ENCODE measurements around the gene FAP. TPM values are rescaled to one million over a fixed set of nuclear protein-coding genes. Genes with fewer than 3 reads are reported as not detected.

The FAP gene, protein sequence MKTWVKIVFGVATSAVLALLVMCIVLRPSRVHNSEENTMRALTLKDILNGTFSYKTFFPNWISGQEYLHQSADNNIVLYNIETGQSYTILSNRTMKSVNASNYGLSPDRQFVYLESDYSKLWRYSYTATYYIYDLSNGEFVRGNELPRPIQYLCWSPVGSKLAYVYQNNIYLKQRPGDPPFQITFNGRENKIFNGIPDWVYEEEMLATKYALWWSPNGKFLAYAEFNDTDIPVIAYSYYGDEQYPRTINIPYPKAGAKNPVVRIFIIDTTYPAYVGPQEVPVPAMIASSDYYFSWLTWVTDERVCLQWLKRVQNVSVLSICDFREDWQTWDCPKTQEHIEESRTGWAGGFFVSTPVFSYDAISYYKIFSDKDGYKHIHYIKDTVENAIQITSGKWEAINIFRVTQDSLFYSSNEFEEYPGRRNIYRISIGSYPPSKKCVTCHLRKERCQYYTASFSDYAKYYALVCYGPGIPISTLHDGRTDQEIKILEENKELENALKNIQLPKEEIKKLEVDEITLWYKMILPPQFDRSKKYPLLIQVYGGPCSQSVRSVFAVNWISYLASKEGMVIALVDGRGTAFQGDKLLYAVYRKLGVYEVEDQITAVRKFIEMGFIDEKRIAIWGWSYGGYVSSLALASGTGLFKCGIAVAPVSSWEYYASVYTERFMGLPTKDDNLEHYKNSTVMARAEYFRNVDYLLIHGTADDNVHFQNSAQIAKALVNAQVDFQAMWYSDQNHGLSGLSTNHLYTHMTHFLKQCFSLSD
- polyA plus RNA-seq (2013, experiment 1 of 2): not detected
- polyA plus RNA-seq (2013, experiment 2 of 2): not detected

DNA sequence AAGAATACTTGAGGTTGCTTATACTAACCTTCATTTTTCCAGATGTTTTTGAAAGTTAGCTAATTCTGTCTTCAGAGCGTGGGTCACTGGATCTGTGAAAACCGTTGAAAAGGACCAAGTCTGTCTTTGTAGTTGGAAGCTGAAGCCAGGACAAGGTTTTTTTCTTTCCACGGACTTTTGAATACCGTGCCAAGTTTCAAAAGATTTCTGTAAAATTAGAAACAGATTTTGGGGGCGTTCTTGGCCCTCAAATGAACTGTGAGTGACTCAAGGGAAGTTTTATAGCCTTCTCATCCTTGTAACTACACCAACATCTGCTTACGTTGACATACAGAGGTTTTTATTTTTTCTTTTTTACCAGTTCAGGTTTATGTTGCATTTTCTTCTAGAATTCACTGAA, at the start of gene FAP:
FAP (minus strand) TSS at position 152 of the 400 bp plus-strand sequence; CDS start at position 34, 118 bp downstream.
- Histone ChIP-seq H3K36me3 (ENCODE audit: control insufficient read depth, insufficient read depth, low read length) (no peaks in the 10 kb centered on the region), H3K79me1 (ENCODE audit: low read length) (no peaks in the 10 kb centered on the region), H3K4me3 (ENCODE audit: low read length) (no peak within 1 kb of the TSS), H3K27me3 (ENCODE audit: insufficient read depth, low read length, poor library complexity) (no peaks in the 10 kb centered on the region), H3K56ac (ENCODE audit: low read length) (no peak within 1 kb of the TSS), H3K79me2 (ENCODE audit: control insufficient read depth, insufficient read depth, low read length) (no peaks in the 10 kb centered on the region), H3K18ac (ENCODE audit: low read length) (no peak within 1 kb of the TSS), H4K8ac (ENCODE audit: low read depth, low read length) (no peak within 1 kb of the TSS), H3K23ac (ENCODE audit: low read length) (no peak within 1 kb of the TSS), H3K27ac (ENCODE audit: low read depth, low read length) (no peak within 1 kb of the TSS), H2BK120ac (ENCODE audit: low read depth, low read length) (no peak within 1 kb of the TSS), H2AK5ac (ENCODE audit: low read length) (no peak within 1 kb of the TSS), H3K4ac (ENCODE audit: low read depth, low read length) (no peak within 1 kb of the TSS), H2BK5ac (ENCODE audit: low read length) (no peak within 1 kb of the TSS), H2BK15ac (replicated peaks; ENCODE audit: low read depth) (no peak within 1 kb of the TSS), H4K5ac (ENCODE audit: low read length) (no peak within 1 kb of the TSS), H3K4me1 (ENCODE audit: control insufficient read depth, low read depth, low read length) (no peaks in the 10 kb centered on the region), H3K4me2 (ENCODE audit: low read length) (no peak within 1 kb of the TSS), H3K9ac (ENCODE audit: low read length) (no peak within 1 kb of the TSS)
- no peak for DNase-seq
- WGBS (ENCODE audit: extremely low coverage, insufficient coverage, low lambda C conversion rate): no CpG with 5 or more reads among the region's 6 CpGs

DNA sequence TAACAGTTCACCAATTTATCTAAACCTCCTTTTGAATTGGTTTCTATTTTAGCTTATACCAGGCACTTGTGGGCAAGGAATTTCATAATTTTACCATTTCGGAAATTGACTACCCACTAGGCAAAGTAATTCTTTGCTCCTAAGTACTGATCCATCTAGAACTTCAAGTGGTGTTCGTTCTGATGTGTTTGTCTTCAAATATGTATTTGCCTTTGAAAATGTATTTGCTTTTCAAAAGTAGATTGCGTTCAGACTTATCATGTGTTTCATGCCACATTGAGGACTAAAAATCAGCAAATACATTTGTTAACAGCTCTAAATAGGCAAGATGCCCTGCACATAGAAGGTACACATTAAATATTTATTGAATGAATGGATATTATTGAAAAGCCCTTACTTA, 48.5 kb upstream of the FAP start:
- Histone ChIP-seq H3K9ac (ENCODE audit: low read length) (no peak overlapping the region), H4K8ac (ENCODE audit: low read depth, low read length) (no peak overlapping the region), H3K18ac (ENCODE audit: low read length) (no peak overlapping the region), H3K27me3 (ENCODE audit: insufficient read depth, low read length, poor library complexity) (no peaks in the 10 kb centered on the region), H3K36me3 (ENCODE audit: control insufficient read depth, insufficient read depth, low read length) (no peaks in the 10 kb centered on the region), H3K4ac (ENCODE audit: low read depth, low read length) (no peak overlapping the region), H3K4me1 (ENCODE audit: control insufficient read depth, low read depth, low read length) (no peaks in the 10 kb centered on the region), H2AK5ac (ENCODE audit: low read length) (no peak overlapping the region), H3K4me2 (ENCODE audit: low read length) (no peak overlapping the region), H4K5ac (ENCODE audit: low read length) (no peak overlapping the region), H3K4me3 (ENCODE audit: low read length) (no peak overlapping the region), H3K79me2 (ENCODE audit: control insufficient read depth, insufficient read depth, low read length) (no peaks in the 10 kb centered on the region), H2BK15ac (replicated peaks; ENCODE audit: low read depth) (no peak overlapping the region), H3K23ac (ENCODE audit: low read length) (no peak overlapping the region), H3K27ac (ENCODE audit: low read depth, low read length) (no peak overlapping the region), H3K56ac (ENCODE audit: low read length) (no peak overlapping the region), H2BK5ac (ENCODE audit: low read length) (no peak overlapping the region), H3K79me1 (ENCODE audit: low read length) (no peaks in the 10 kb centered on the region), H2BK120ac (ENCODE audit: low read depth, low read length) (no peak overlapping the region)
- no CpG with 5 or more reads among the region's 3 CpGs for WGBS (ENCODE audit: extremely low coverage, insufficient coverage, low lambda C conversion rate)
- no peak for DNase-seq

DNA sequence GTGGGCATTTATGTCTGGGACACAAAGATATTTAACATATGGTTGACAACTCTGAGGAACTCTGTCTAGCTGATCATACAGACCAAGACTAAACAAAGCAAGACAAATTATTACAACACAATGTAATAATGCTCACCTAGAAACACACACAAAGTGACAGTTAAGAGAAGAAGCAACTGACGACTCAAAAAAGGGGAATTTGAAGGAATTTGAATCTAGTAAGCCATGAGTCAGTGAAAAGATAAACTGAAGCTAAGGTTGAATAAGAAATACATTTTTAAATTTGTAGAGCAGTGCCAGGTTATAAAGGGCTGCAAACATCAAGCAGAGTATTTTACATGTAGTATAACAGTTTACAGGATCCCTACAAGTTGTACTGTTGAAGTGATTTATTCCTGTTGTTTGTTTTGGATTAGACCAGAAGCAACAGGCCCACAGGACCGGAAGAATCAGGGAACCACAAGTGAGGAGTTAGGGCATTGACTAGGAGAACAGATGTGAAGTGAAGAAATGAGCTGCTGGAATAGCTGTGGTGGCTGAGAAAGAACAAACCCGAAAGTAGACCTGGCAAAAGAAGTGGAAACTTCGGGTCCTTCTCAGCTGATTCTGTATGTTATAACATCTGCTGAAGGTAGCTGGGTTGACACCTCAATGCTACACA, 39.6 kb upstream of the FAP start:
- no peak overlapping the region for H3K4me3 ChIP-seq (ENCODE audit: low read length)
- H2BK5ac ChIP-seq (ENCODE audit: low read length): no peak overlapping the region
- H3K56ac ChIP-seq (ENCODE audit: low read length): no peak overlapping the region
- H3K79me1 ChIP-seq (ENCODE audit: low read length): no peaks in the 10 kb centered on the region
- no peak overlapping the region for H3K4ac ChIP-seq (ENCODE audit: low read depth, low read length)
- no peak overlapping the region for H3K27ac ChIP-seq (ENCODE audit: low read depth, low read length)
- no peak for DNase-seq
- no peak overlapping the region for H2AK5ac ChIP-seq (ENCODE audit: low read length)
- no peaks in the 10 kb centered on the region for H3K27me3 ChIP-seq (ENCODE audit: insufficient read depth, low read length, poor library complexity)
- H3K9ac ChIP-seq (ENCODE audit: low read length): no peak overlapping the region
- no peak overlapping the region for H2BK15ac ChIP-seq (replicated peaks; ENCODE audit: low read depth)
- no CpG with 5 or more reads among the region's 4 CpGs for WGBS (ENCODE audit: extremely low coverage, insufficient coverage, low lambda C conversion rate)
- no peaks in the 10 kb centered on the region for H3K79me2 ChIP-seq (ENCODE audit: control insufficient read depth, insufficient read depth, low read length)
- no peak overlapping the region for H4K5ac ChIP-seq (ENCODE audit: low read length)
- no peak overlapping the region for H3K18ac ChIP-seq (ENCODE audit: low read length)
- no peak overlapping the region for H3K23ac ChIP-seq (ENCODE audit: low read length)
- no peak overlapping the region for H2BK120ac ChIP-seq (ENCODE audit: low read depth, low read length)
- no peak overlapping the region for H4K8ac ChIP-seq (ENCODE audit: low read depth, low read length)
- no peaks in the 10 kb centered on the region for H3K36me3 ChIP-seq (ENCODE audit: control insufficient read depth, insufficient read depth, low read length)
- H3K4me2 ChIP-seq (ENCODE audit: low read length): no peak overlapping the region
- no peaks in the 10 kb centered on the region for H3K4me1 ChIP-seq (ENCODE audit: control insufficient read depth, low read depth, low read length)

DNA sequence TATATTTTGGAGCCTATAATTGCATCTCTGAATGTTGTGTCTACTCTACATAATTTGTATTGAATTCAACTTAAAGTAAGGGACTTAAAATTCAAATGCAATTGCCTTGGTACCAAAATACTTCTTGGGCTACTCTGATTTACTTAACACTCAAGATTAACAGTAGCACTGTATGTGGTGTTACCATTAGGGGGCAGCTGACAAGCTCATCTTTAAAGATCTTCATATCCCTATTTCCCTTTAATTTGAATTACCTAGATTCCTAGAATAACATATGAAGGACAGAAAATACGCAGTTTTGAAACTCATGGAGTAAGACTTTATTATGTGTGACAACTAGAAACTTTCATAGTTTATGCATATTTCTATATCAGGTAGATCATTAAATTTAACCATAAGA, 37.4 kb upstream of the FAP start:
- H3K4me2 ChIP-seq (ENCODE audit: low read length): no peak overlapping the region
- H3K36me3 ChIP-seq (ENCODE audit: control insufficient read depth, insufficient read depth, low read length): no peaks in the 10 kb centered on the region
- no peak overlapping the region for H3K27ac ChIP-seq (ENCODE audit: low read depth, low read length)
- DNase-seq: no peak
- H3K27me3 ChIP-seq (ENCODE audit: insufficient read depth, low read length, poor library complexity): no peaks in the 10 kb centered on the region
- no peak overlapping the region for H3K18ac ChIP-seq (ENCODE audit: low read length)
- H2BK5ac ChIP-seq (ENCODE audit: low read length): no peak overlapping the region
- H3K79me2 ChIP-seq (ENCODE audit: control insufficient read depth, insufficient read depth, low read length): no peaks in the 10 kb centered on the region
- H3K4ac ChIP-seq (ENCODE audit: low read depth, low read length): no peak overlapping the region
- no peak overlapping the region for H2BK15ac ChIP-seq (replicated peaks; ENCODE audit: low read depth)
- H3K9ac ChIP-seq (ENCODE audit: low read length): no peak overlapping the region
- no peak overlapping the region for H3K23ac ChIP-seq (ENCODE audit: low read length)
- no peaks in the 10 kb centered on the region for H3K79me1 ChIP-seq (ENCODE audit: low read length)
- H3K4me3 ChIP-seq (ENCODE audit: low read length): no peak overlapping the region
- WGBS (ENCODE audit: extremely low coverage, insufficient coverage, low lambda C conversion rate): no CpG with 5 or more reads among the region's 1 CpG
- H3K4me1 ChIP-seq (ENCODE audit: control insufficient read depth, low read depth, low read length): no peaks in the 10 kb centered on the region
- H4K5ac ChIP-seq (ENCODE audit: low read length): no peak overlapping the region
- no peak overlapping the region for H3K56ac ChIP-seq (ENCODE audit: low read length)
- no peak overlapping the region for H2BK120ac ChIP-seq (ENCODE audit: low read depth, low read length)
- no peak overlapping the region for H2AK5ac ChIP-seq (ENCODE audit: low read length)
- H4K8ac ChIP-seq (ENCODE audit: low read depth, low read length): no peak overlapping the region

DNA sequence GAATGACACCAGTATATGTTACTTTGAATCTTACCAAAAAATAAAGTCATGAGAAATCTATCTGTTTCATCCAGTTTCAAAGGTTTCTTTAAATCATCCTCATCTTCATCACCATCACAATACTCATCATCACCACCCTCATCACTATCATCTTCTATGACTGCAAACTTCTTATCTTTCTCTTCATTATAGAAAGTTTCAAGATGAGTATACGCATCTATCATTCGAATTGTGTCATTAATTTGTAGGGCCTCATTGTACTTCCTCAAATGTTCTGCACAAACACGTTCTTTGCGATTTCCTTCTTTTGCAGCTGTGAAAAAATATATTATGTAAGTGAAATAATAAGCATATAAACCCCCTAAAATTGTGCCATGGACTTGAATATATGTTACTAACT, 34.1 kb upstream of the FAP start:
- Histone ChIP-seq H3K36me3 (ENCODE audit: control insufficient read depth, insufficient read depth, low read length) (no peaks in the 10 kb centered on the region), H3K27ac (ENCODE audit: low read depth, low read length) (no peak overlapping the region), H2BK120ac (ENCODE audit: low read depth, low read length) (no peak overlapping the region), H4K5ac (ENCODE audit: low read length) (no peak overlapping the region), H3K18ac (ENCODE audit: low read length) (no peak overlapping the region), H3K23ac (ENCODE audit: low read length) (no peak overlapping the region), H3K56ac (ENCODE audit: low read length) (no peak overlapping the region), H3K27me3 (ENCODE audit: insufficient read depth, low read length, poor library complexity) (no peaks in the 10 kb centered on the region), H3K4me1 (ENCODE audit: control insufficient read depth, low read depth, low read length) (no peaks in the 10 kb centered on the region), H2BK15ac (replicated peaks; ENCODE audit: low read depth) (no peak overlapping the region), H3K79me1 (ENCODE audit: low read length) (no peaks in the 10 kb centered on the region), H3K79me2 (ENCODE audit: control insufficient read depth, insufficient read depth, low read length) (no peaks in the 10 kb centered on the region), H3K9ac (ENCODE audit: low read length) (no peak overlapping the region), H2AK5ac (ENCODE audit: low read length) (no peak overlapping the region), H3K4me2 (ENCODE audit: low read length) (no peak overlapping the region), H3K4ac (ENCODE audit: low read depth, low read length) (no peak overlapping the region), H2BK5ac (ENCODE audit: low read length) (no peak overlapping the region), H3K4me3 (ENCODE audit: low read length) (no peak overlapping the region), H4K8ac (ENCODE audit: low read depth, low read length) (no peak overlapping the region)
- no CpG with 5 or more reads among the region's 4 CpGs for WGBS (ENCODE audit: extremely low coverage, insufficient coverage, low lambda C conversion rate)
- no peak for DNase-seq

All from mesendoderm (in vitro differentiated cells).